ENCODE measurements around the gene KDM6A. TPM values are rescaled to one million over a fixed set of nuclear protein-coding genes. Genes with fewer than 3 reads are reported as not detected.

Gene KDM6A
- total RNA-seq, 1 experiment from 2014 or later, result 21.0 TPM

DNA sequence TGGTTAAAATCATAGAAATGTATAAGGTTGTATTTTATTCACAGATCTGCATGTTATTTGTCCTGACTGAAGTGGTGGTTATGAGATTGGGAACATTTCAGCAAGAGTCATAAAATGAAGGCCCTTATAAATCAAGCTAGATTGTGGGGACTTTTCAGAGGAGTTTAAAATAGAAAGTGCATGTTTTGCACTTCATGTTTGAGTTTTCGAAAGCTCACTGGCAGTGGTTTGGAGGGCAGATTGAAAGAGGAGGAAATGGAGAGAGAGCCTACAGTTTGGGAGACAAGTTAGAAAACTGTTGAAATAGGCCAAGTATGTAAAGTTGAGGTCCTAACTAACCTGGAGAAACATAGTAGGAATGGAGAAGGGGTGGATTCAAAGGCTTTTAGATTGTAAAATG, 124.9 kb downstream of the KDM6A start:
- H3K27ac ChIP-seq (ENCODE audit: low read depth, low read length), result no peak overlapping the region
- intact Hi-C loops (cut with micrococcal nuclease), result no loop called here
- H3K79me2 ChIP-seq (ENCODE audit: insufficient read depth, low read length), result peaks cover 27% of the 10 kb centered on the region
- RAD21 ChIA-PET (ENCODE audit: low non-redundant PET in 1 of 2, low total read pairs in 2 of 2, uncharacterized antibody in 2 of 2, unreplicated experiment in 2 of 2), result no interaction called here
- no peaks in the 10 kb centered on the region for H3K9me3 ChIP-seq (ENCODE audit: control insufficient read depth in 1 of 2, insufficient read depth in 1 of 2, low read depth in 1 of 2, low read length in 2 of 2)
- H3K9me2 ChIP-seq (ENCODE audit: insufficient read depth), result no peaks in the 10 kb centered on the region
- H3K9ac ChIP-seq (ENCODE audit: low read length), result no peak overlapping the region
- CTCF ChIA-PET, result no interaction called here
- H3K4me2 ChIP-seq (ENCODE audit: low read length), result no peak overlapping the region
- POLR2A ChIA-PET, result no interaction called here
- DNase-seq (ENCODE audit: low read depth, low spot score) (no peak), ATAC-seq (no peak)
- no peak overlapping the region for H3K4me3 ChIP-seq (replicated peaks in 1 of 2; ENCODE audit: low read depth in 1 of 2, low read length in 2 of 2)
- no peak overlapping the region for H2AFZ ChIP-seq (ENCODE audit: low read depth, low read length, poor library complexity, severe bottlenecking)
- BruUV-seq (replicated peaks), result no TSS peak
- H3K27me3 ChIP-seq (ENCODE audit: insufficient read depth, low read length), result no peaks in the 10 kb centered on the region
- TF ChIP-seq ELF1 (IDR thresholded peaks at IDR 0.05; ENCODE audit: borderline replicate concordance, low read depth), result no peak
- TF ChIP-seq ZNF274 (IDR thresholded peaks at IDR 0.05; ENCODE audit: low read depth, low read length), result no peak
- no peak for TF ChIP-seq ZFX (IDR thresholded peaks at IDR 0.05)
- TF ChIP-seq SRF (IDR thresholded peaks at IDR 0.05; ENCODE audit: low read depth), result no peak
- TF ChIP-seq, protein P1, sequence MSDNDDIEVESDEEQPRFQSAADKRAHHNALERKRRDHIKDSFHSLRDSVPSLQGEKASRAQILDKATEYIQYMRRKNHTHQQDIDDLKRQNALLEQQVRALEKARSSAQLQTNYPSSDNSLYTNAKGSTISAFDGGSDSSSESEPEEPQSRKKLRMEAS (IDR thresholded peaks at IDR 0.05), result no peak
- no peak for TF ChIP-seq CEBPB (IDR thresholded peaks at IDR 0.05; ENCODE audit: low read depth)
- no peak for TF ChIP-seq YY1 (IDR thresholded peaks at IDR 0.05; ENCODE audit: extremely low read depth, insufficient replicate concordance, low read depth, low read length)
- TF ChIP-seq POLR2AphosphoS5 (IDR thresholded peaks at IDR 0.05; ENCODE audit: low read depth, low read length), result no peak
- no peak for TF ChIP-seq EZH2phosphoT487 (IDR thresholded peaks at IDR 0.05; ENCODE audit: borderline replicate concordance)
- no peak for TF ChIP-seq EZH2 (IDR thresholded peaks at IDR 0.05)
- TF ChIP-seq JUND (IDR thresholded peaks at IDR 0.05), result no peak
- TF ChIP-seq SP1 (IDR thresholded peaks at IDR 0.05; ENCODE audit: low read depth), result no peak
- TF ChIP-seq CBX3 (IDR thresholded peaks at IDR 0.05; ENCODE audit: low read depth), result no peak
- TF ChIP-seq, protein P2, sequence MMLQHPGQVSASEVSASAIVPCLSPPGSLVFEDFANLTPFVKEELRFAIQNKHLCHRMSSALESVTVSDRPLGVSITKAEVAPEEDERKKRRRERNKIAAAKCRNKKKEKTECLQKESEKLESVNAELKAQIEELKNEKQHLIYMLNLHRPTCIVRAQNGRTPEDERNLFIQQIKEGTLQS (IDR thresholded peaks at IDR 0.05), result no peak
- TF ChIP-seq RAD21 (IDR thresholded peaks at IDR 0.05; ENCODE audit: low read depth), result no peak
- TF ChIP-seq, protein P3, sequence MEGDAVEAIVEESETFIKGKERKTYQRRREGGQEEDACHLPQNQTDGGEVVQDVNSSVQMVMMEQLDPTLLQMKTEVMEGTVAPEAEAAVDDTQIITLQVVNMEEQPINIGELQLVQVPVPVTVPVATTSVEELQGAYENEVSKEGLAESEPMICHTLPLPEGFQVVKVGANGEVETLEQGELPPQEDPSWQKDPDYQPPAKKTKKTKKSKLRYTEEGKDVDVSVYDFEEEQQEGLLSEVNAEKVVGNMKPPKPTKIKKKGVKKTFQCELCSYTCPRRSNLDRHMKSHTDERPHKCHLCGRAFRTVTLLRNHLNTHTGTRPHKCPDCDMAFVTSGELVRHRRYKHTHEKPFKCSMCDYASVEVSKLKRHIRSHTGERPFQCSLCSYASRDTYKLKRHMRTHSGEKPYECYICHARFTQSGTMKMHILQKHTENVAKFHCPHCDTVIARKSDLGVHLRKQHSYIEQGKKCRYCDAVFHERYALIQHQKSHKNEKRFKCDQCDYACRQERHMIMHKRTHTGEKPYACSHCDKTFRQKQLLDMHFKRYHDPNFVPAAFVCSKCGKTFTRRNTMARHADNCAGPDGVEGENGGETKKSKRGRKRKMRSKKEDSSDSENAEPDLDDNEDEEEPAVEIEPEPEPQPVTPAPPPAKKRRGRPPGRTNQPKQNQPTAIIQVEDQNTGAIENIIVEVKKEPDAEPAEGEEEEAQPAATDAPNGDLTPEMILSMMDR (IDR thresholded peaks at IDR 0.05 in 2 of 3, conservative IDR thresholded peaks at IDR 0.05 in 1 of 3; ENCODE audit: borderline replicate concordance in 1 of 3, insufficient read depth in 1 of 3, low read depth in 2 of 3, low read length in 2 of 3), result no peak
- TF ChIP-seq, protein P4, sequence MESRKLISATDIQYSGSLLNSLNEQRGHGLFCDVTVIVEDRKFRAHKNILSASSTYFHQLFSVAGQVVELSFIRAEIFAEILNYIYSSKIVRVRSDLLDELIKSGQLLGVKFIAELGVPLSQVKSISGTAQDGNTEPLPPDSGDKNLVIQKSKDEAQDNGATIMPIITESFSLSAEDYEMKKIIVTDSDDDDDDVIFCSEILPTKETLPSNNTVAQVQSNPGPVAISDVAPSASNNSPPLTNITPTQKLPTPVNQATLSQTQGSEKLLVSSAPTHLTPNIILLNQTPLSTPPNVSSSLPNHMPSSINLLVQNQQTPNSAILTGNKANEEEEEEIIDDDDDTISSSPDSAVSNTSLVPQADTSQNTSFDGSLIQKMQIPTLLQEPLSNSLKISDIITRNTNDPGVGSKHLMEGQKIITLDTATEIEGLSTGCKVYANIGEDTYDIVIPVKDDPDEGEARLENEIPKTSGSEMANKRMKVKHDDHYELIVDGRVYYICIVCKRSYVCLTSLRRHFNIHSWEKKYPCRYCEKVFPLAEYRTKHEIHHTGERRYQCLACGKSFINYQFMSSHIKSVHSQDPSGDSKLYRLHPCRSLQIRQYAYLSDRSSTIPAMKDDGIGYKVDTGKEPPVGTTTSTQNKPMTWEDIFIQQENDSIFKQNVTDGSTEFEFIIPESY (IDR thresholded peaks at IDR 0.05; ENCODE audit: extremely low read depth, insufficient replicate concordance, low read length), result no peak
- TF ChIP-seq FOSL1 (IDR thresholded peaks at IDR 0.05; ENCODE audit: low read depth), result no peak
- no peak for TF ChIP-seq SIN3A (IDR thresholded peaks at IDR 0.05; ENCODE audit: low read depth)
- TF ChIP-seq EGR1 (IDR thresholded peaks at IDR 0.05; ENCODE audit: low read depth), result no peak
- H3K36me3 ChIP-seq (ENCODE audit: control insufficient read depth in 1 of 2, insufficient read depth in 2 of 2, low read length in 2 of 2), result no peaks in the 10 kb centered on the region
- peaks cover 0 to 24% of the 10 kb centered on the region in 2 experiments; a peak in 2 of 4 replicates for H3K4me1 ChIP-seq (ENCODE audit: control insufficient read depth in 1 of 2, insufficient read depth in 2 of 2, low read length in 2 of 2)
- no peaks in the 10 kb centered on the region for H4K20me1 ChIP-seq (ENCODE audit: insufficient read depth)

Measured in HCT116 (cell line).